ENCODE data around the gene GTF3C4.

GTF3C4 gene

DNA sequence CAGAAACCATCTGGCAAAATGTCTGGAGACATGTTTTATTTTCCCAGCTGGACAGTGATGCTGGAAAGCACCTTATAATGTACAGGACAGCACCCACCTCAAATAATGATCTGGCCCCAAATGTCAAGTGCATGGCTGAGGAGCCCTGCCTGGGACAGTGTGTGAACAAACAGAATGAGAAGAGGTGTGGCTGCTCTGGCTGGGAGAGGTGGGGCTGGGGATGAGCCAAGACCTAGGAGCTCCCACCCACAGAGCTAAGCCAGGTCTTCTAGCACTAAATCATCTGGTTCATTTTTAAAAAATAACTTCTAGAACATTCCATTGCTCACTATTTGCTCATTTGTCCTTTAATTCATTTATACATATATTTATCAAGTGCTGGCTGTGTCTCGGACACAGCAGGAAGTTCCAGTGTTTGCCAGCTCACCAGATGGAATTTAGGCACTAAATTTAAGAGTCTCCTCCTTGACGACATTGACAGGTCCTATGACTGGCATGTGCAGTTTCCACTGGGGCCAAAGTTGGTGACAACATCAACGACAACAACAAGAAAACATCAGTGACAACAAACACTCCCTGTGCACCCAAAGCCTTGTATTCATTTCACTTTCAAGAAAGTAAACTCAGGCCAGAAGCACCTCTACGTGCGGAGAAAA is 59.1 kb downstream of the GTF3C4 start:
- H3K27me3 ChIP-seq (ENCODE audit: control insufficient read depth, low read length): peaks cover 18% of the 10 kb centered on the region
- H3F3A ChIP-seq (ENCODE audit: control insufficient read depth, insufficient read depth): no peaks in the 10 kb centered on the region
- H4K20me1 ChIP-seq (ENCODE audit: control insufficient read depth, insufficient read depth, low read depth, low read length): no peaks in the 10 kb centered on the region
- TF ChIP-seq EZH2phosphoT487 (IDR thresholded peaks at IDR 0.05; ENCODE audit: borderline replicate concordance, low read length): no peak
- TF ChIP-seq CTCF (IDR thresholded peaks at IDR 0.05; ENCODE audit: low read depth, low read length, poor library complexity, severe bottlenecking): no peak
- no peaks in the 10 kb centered on the region for H3K79me2 ChIP-seq (ENCODE audit: control insufficient read depth, low read length)
- no peaks in the 10 kb centered on the region for H3K36me3 ChIP-seq (ENCODE audit: control insufficient read depth, low read length)
- no peaks in the 10 kb centered on the region for H3K9me2 ChIP-seq (replicated peaks; ENCODE audit: control insufficient read depth, low read length)
- H3K9me3 ChIP-seq (ENCODE audit: control insufficient read depth, insufficient read depth, low read length): no peaks in the 10 kb centered on the region
- H3K4me2 ChIP-seq (ENCODE audit: low read length): no peak overlapping the region
- H3K4me3 ChIP-seq (ENCODE audit: low read length): no peak overlapping the region
- H3K4me1 ChIP-seq (ENCODE audit: control insufficient read depth, low read length): no peaks in the 10 kb centered on the region
- H3K27ac ChIP-seq (ENCODE audit: low read depth, low read length): no peak overlapping the region

DNA sequence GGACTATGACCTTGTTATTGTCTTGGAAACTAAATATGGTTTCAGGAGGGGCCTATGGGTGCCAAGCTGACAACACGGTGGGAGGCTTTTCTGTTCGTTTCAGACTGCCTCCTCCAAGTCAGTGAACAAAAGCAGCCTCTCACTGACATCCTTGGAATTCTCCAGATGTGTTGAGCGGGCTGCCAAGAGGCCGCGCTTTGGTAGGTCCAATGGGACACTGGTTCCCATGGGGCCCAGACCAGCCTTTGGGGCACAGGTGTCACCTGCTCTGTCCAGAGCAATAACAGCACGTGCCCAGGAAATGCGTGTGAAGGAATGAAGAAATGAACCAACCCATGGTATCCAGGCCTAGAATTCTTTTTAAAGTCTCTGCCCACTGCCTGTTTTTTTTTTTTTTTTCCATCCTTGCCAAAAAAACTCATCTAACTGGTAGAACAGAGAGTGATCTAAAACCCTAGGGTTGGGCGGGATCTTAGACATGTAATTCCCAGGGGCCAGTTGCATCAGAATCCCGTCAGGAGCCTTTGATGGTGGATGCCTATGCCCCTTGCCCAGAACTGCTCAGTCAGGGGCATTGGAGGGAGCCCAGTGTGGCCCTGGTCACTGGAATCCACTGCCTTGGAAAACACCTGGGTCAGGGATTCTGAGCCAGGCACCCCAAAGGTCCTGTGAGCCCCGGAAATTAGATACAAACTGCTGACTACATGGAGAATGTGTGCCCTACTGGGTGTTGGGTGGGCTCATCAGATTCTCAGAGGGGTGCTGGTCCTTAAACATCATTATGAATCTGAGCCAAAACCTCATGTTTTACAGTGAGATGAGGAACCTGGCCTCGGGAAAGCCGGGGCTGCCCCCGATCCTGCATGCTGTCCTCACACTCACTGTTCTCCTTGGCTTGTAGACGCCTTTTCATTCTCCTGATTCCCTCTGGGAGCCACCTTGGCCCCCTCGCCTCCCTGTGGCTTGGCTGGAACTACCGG is 60.1 kb downstream of the GTF3C4 start:
- H3K4me3 ChIP-seq (ENCODE audit: low read length): no peak overlapping the region
- TF ChIP-seq EZH2phosphoT487 (IDR thresholded peaks at IDR 0.05; ENCODE audit: borderline replicate concordance, low read length): no peak
- no peak for TF ChIP-seq CTCF (IDR thresholded peaks at IDR 0.05; ENCODE audit: low read depth, low read length, poor library complexity, severe bottlenecking)
- H3K4me2 ChIP-seq (ENCODE audit: low read length): no peak overlapping the region
- H3K27me3 ChIP-seq (ENCODE audit: control insufficient read depth, low read length): peaks cover 18% of the 10 kb centered on the region
- H3K27ac ChIP-seq (ENCODE audit: low read depth, low read length): no peak overlapping the region
- H3K9me2 ChIP-seq (replicated peaks; ENCODE audit: control insufficient read depth, low read length): no peaks in the 10 kb centered on the region
- no peaks in the 10 kb centered on the region for H3K4me1 ChIP-seq (ENCODE audit: control insufficient read depth, low read length)
- H3K9me3 ChIP-seq (ENCODE audit: control insufficient read depth, insufficient read depth, low read length): no peaks in the 10 kb centered on the region
- H3K79me2 ChIP-seq (ENCODE audit: control insufficient read depth, low read length): no peaks in the 10 kb centered on the region
- no peaks in the 10 kb centered on the region for H4K20me1 ChIP-seq (ENCODE audit: control insufficient read depth, insufficient read depth, low read depth, low read length)
- no peaks in the 10 kb centered on the region for H3K36me3 ChIP-seq (ENCODE audit: control insufficient read depth, low read length)
- no peaks in the 10 kb centered on the region for H3F3A ChIP-seq (ENCODE audit: control insufficient read depth, insufficient read depth)

DNA sequence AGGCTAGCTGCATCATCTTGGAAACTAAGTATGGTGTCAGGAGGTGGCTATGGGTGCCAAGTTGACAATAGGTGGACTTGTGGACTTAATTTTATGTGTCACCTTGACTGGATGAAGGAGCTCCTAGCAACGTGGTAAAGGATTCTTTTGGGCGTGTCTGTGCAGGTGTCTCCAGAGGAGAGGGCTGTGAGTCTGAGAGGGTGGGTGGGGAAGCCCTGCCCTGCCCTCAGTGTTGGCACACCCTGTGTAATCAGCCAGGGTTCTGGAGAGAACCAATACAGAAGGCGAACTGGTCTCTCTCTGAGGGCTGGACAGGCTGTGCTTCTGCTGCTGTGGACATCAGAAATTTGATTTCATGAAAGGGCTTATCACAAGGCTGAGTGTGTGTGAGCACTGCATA is 61.0 kb downstream of the GTF3C4 start:
- no peak overlapping the region for H3K27ac ChIP-seq (ENCODE audit: low read depth, low read length)
- H3K9me3 ChIP-seq (ENCODE audit: control insufficient read depth, insufficient read depth, low read length): no peaks in the 10 kb centered on the region
- no peaks in the 10 kb centered on the region for H3K79me2 ChIP-seq (ENCODE audit: control insufficient read depth, low read length)
- H4K20me1 ChIP-seq (ENCODE audit: control insufficient read depth, insufficient read depth, low read depth, low read length): no peaks in the 10 kb centered on the region
- no peak overlapping the region for H3K4me2 ChIP-seq (ENCODE audit: low read length)
- no peaks in the 10 kb centered on the region for H3K36me3 ChIP-seq (ENCODE audit: control insufficient read depth, low read length)
- no peak overlapping the region for H3K4me3 ChIP-seq (ENCODE audit: low read length)
- peaks cover 18% of the 10 kb centered on the region for H3K27me3 ChIP-seq (ENCODE audit: control insufficient read depth, low read length)
- H3F3A ChIP-seq (ENCODE audit: control insufficient read depth, insufficient read depth): no peaks in the 10 kb centered on the region
- H3K9me2 ChIP-seq (replicated peaks; ENCODE audit: control insufficient read depth, low read length): no peaks in the 10 kb centered on the region
- TF ChIP-seq EZH2phosphoT487 (IDR thresholded peaks at IDR 0.05; ENCODE audit: borderline replicate concordance, low read length): no peak
- TF ChIP-seq CTCF (IDR thresholded peaks at IDR 0.05; ENCODE audit: low read depth, low read length, poor library complexity, severe bottlenecking): no peak
- H3K4me1 ChIP-seq (ENCODE audit: control insufficient read depth, low read length): no peaks in the 10 kb centered on the region
